SK-N-SH treated with all-trans-retinoic acid at 6 μM for 48 hours (cell line): Measurements from ENCODE around the gene UTF1.

Source experiments
- BACH2 ChIP-seq: fragments of 250-450 bp; sonication (Bioruptor Pico); IDR thresholded peaks from 2 replicates; pipeline ENCODE4 v1.9.0; 2021; ENCODE audit warnings: mild to moderate bottlenecking, borderline replicate concordance
- PPARA ChIP-seq: fragments of 250-450 bp; sonication (Bioruptor Pico); IDR thresholded peaks from 2 replicates; pipeline ENCODE4 v1.5.0; 2020; ENCODE audit warnings: mild to moderate bottlenecking, borderline replicate concordance
- SNAI2 ChIP-seq: fragments of 250-450 bp; sonication (Bioruptor Pico); IDR thresholded peaks from 2 replicates; pipeline ENCODE4 v1.5.0; 2020; ENCODE audit warnings: mild to moderate bottlenecking, moderate library complexity
- ZC3H10 ChIP-seq: fragments of 250-450 bp; sonication (Bioruptor Pico); IDR thresholded peaks from 2 replicates; pipeline ENCODE4 v1.5.1; 2021; ENCODE audit warnings: mild to moderate bottlenecking, moderate library complexity

- no peak for TF ChIP-seq SNAI2 (CRISPR knock-in tag)
- TF ChIP-seq PPARA (CRISPR knock-in tag), result no peak
- no peak for TF ChIP-seq ZC3H10
- no peak for TF ChIP-seq BACH2 (CRISPR knock-in tag)
Measured at GRCh38 chr10:133248334-133248715, 18.3 kb downstream of the UTF1 start.
